Measurements from ENCODE around the gene DLGAP1.

Gene DLGAP1

GRCh38 chr18:3803350-3803749, 651.8 kb downstream of the DLGAP1 start:
- TF ChIP-seq CTCF (IDR thresholded peaks at IDR 0.05; ENCODE audit: insufficient read depth, low read length, poor library complexity, severe bottlenecking) = no peak
- no peak overlapping the region for H3K4me3 ChIP-seq (replicated peaks; ENCODE audit: low read depth, low read length)
- no peaks in the 10 kb centered on the region; the same call in 1 of the 2 replicates for H3K27me3 ChIP-seq (replicated peaks; ENCODE audit: control insufficient read depth, insufficient read depth, low read length)
- DNase-seq (ENCODE audit: extremely low read depth, insufficient read length) = no peak
- no peaks in the 10 kb centered on the region for H3K36me3 ChIP-seq (ENCODE audit: control insufficient read depth, insufficient read depth, low read length)

- H3K36me3 ChIP-seq (ENCODE audit: control insufficient read depth, insufficient read depth, low read length) = no peaks in the 10 kb centered on the region
- no peak for DNase-seq (ENCODE audit: extremely low read depth, insufficient read length)
- no peaks in the 10 kb centered on the region; the same call in none of the 2 replicates for H3K27me3 ChIP-seq (replicated peaks; ENCODE audit: control insufficient read depth, insufficient read depth, low read length)
- H3K4me3 ChIP-seq (replicated peaks; ENCODE audit: low read depth, low read length) = no peak overlapping the region
- no peak for TF ChIP-seq CTCF (IDR thresholded peaks at IDR 0.05; ENCODE audit: insufficient read depth, low read length, poor library complexity, severe bottlenecking)
Measured at GRCh38 chr18:3799515-3799914, 655.6 kb downstream of the DLGAP1 start.

GRCh38 chr18:3798032-3798431, 657.1 kb downstream of the DLGAP1 start:
- Histone ChIP-seq H3K27me3 (replicated peaks; ENCODE audit: control insufficient read depth, insufficient read depth, low read length) (no peaks in the 10 kb centered on the region; the same call in none of the 2 replicates), H3K4me3 (replicated peaks; ENCODE audit: low read depth, low read length) (no peak overlapping the region), H3K36me3 (ENCODE audit: control insufficient read depth, insufficient read depth, low read length) (no peaks in the 10 kb centered on the region)
- no peak for TF ChIP-seq CTCF (IDR thresholded peaks at IDR 0.05; ENCODE audit: insufficient read depth, low read length, poor library complexity, severe bottlenecking)
- no peak for DNase-seq (ENCODE audit: extremely low read depth, insufficient read length)

- no peak for TF ChIP-seq CTCF (IDR thresholded peaks at IDR 0.05; ENCODE audit: insufficient read depth, low read length, poor library complexity, severe bottlenecking)
- H3K4me3 ChIP-seq (replicated peaks; ENCODE audit: low read depth, low read length) = no peak overlapping the region
- no peaks in the 10 kb centered on the region; the same call in none of the 2 replicates for H3K27me3 ChIP-seq (replicated peaks; ENCODE audit: control insufficient read depth, insufficient read depth, low read length)
- no peaks in the 10 kb centered on the region for H3K36me3 ChIP-seq (ENCODE audit: control insufficient read depth, insufficient read depth, low read length)
- DNase-seq (ENCODE audit: extremely low read depth, insufficient read length) = no peak
Measured at GRCh38 chr18:3796434-3796833, 658.7 kb downstream of the DLGAP1 start.

- Histone ChIP-seq H3K4me3 (replicated peaks; ENCODE audit: low read depth, low read length) (no peak overlapping the region), H3K27me3 (replicated peaks; ENCODE audit: control insufficient read depth, insufficient read depth, low read length) (no peaks in the 10 kb centered on the region; the same call in 1 of the 2 replicates), H3K36me3 (ENCODE audit: control insufficient read depth, insufficient read depth, low read length) (no peaks in the 10 kb centered on the region)
- peak; percentile 20 for DNase-seq (ENCODE audit: extremely low read depth, insufficient read length)
- TF ChIP-seq CTCF (IDR thresholded peaks at IDR 0.05; ENCODE audit: insufficient read depth, low read length, poor library complexity, severe bottlenecking) = no peak
Measured at GRCh38 chr18:3794537-3795348, 660.4 kb downstream of the DLGAP1 start.

Data from GM06990 (cell line).